Kidney (tissue), 14 donors: ENCODE measurements around the gene MRO. TPM values are rescaled to one million over a fixed set of nuclear protein-coding genes. Genes with fewer than 3 reads are reported as not detected.

Experiments used
- DNase-seq, 5 donors: peaks; one replicate each; pipeline ENCODE4 v3.0.0-alpha.2; 2013 to 2020
- FAIRE-seq: peaks from 2 replicates; lab custom pipeline; 2012; peaks lifted over from hg19 to GRCh38; lab: Jason Lieb, UNC
- H3K27ac ChIP-seq, 2 donors: one replicate each; pipeline ENCODE4 v1.7.0; 2013; ENCODE audit warnings: low read depth in 2 of 2, low read length in 2 of 2, inconsistent platforms in 1 of 2
- H3K27me3 ChIP-seq: one replicate; pipeline ENCODE4 v1.7.1; 2013; ENCODE audit warnings: low read length, inconsistent platforms; ENCODE audit not compliant: control insufficient read depth, insufficient read depth
- H3K36me3 ChIP-seq, 3 donors: one replicate each; pipeline versions ENCODE4 v1.7.0 to v1.7.1; 2013; ENCODE audit warnings: low read length in 3 of 3, control low read depth in 1 of 3, inconsistent platforms in 1 of 3; ENCODE audit not compliant: insufficient read depth in 3 of 3, control insufficient read depth in 2 of 3
- H3K4me1 ChIP-seq, 3 donors: one replicate each; pipeline versions ENCODE4 v1.7.0 to v1.7.1; 2013; ENCODE audit warnings: low read length in 3 of 3, inconsistent platforms in 1 of 3, low read depth in 1 of 3; ENCODE audit not compliant: control insufficient read depth in 2 of 3, insufficient read depth in 2 of 3
- H3K4me3 ChIP-seq, 3 donors: one replicate each; pipeline versions ENCODE4 v1.7.0 to v1.8.1; 2013; ENCODE audit warnings: low read length in 3 of 3, control low read depth in 1 of 3, inconsistent platforms in 1 of 3
- H3K9ac ChIP-seq, 3 donors: one replicate each; pipeline versions ENCODE4 v1.7.0 to v1.7.1; 2013; ENCODE audit warnings: low read length in 3 of 3, control low read depth in 1 of 3, inconsistent platforms in 1 of 3
- H3K9me3 ChIP-seq, 3 donors: one replicate each; pipeline versions ENCODE4 v1.7.0 to v1.7.1; 2013; ENCODE audit warnings: low read length in 3 of 3, control low read depth in 1 of 3, inconsistent platforms in 1 of 3; ENCODE audit not compliant: control insufficient read depth in 2 of 3, insufficient read depth in 1 of 3
- CTCF ChIP-seq: IDR thresholded peaks from 3 replicates; pipeline ENCODE4 v1.5.1; 2012; ENCODE audit warnings: mild to moderate bottlenecking, moderate library complexity, borderline replicate concordance; ENCODE audit not compliant: insufficient read depth; ENCODE audit errors: extremely low read depth
- intact Hi-C: fragments of 100-400 bp; cut with DNase I; formaldehyde crosslinking; loops from one replicate; pipeline ENCODE4 v1.11.1; 2022
- polyA plus RNA-seq: library from polyadenylated mRNA; stranded (reverse); fragments of 350-450 nt; fragmentation: Illumina TruSeq; extraction: RNeasy Lipid Tissue Mini Kit (QIAGEN cat#74804); gene quantifications from one replicate; pipeline ENCODE4 v1.2.3, GENCODE V29; 2014; ENCODE audit warnings: low read depth, low replicate concordance; ENCODE audit not compliant: insufficient read depth
- total RNA-seq: library from RNA; stranded (reverse); fragmentation: NEBNext Ultra II Directional; extraction: Animal tissue kit (Norgen Biotek cat#: 25700); gene quantifications from one replicate; pipeline ENCODE4 v1.2.1, GENCODE V29; 2021
- donor health status: control.
- donor health status: control.
- donor health status: control.
- donor health status: control.
- donor health status: control.
- donor health status: DM: yes; HTN: yes; CAD: no.
- donor health status: Normal renal cell carcinoma (clear cell type).

Gene MRO
- total and polyA plus RNA-seq, 2 donors from 2014 or later: 2.9 to 6.9 TPM

- no peak for TF ChIP-seq CTCF
Measured at GRCh38 chr18:50863840-50864375, 44.1 kb upstream of the MRO start.

GRCh38 chr18:50862401-50862800, 42.6 kb upstream of the MRO start:
- intact Hi-C loops: no loop called here
- DNase-seq: no peak
- H3K36me3 ChIP-seq: no peaks in the 10 kb centered on the region
- TF ChIP-seq CTCF: no peak
- no peak overlapping the region for H3K27ac ChIP-seq
- no peak overlapping the region for H3K4me3 ChIP-seq
- H3K9me3 ChIP-seq: no peaks in the 10 kb centered on the region
- H3K4me1 ChIP-seq: peaks cover 0 to 5% (median 0%) of the 10 kb centered on the region in 3 donors
- no peak for FAIRE-seq
- H3K9ac ChIP-seq: no peak overlapping the region
- H3K27me3 ChIP-seq: no peaks in the 10 kb centered on the region

More at GRCh38 chr18:50863840-50864375, 44.1 kb upstream of the MRO start:
- Histone ChIP-seq H3K9ac (no peak overlapping the region), H3K27ac (no peak overlapping the region), H3K27me3 (no peaks in the 10 kb centered on the region), H3K9me3 (no peaks in the 10 kb centered on the region), H3K4me1 (peaks cover 0 to 5% (median 0%) of the 10 kb centered on the region in 3 donors), H3K36me3 (no peaks in the 10 kb centered on the region), H3K4me3 (no peak overlapping the region)
- FAIRE-seq: no peak
- intact Hi-C loops: no loop called here
- no peak for DNase-seq

- no peak for FAIRE-seq
- Histone ChIP-seq H3K27ac (no peak overlapping the region), H3K9me3 (no peaks in the 10 kb centered on the region), H3K27me3 (no peaks in the 10 kb centered on the region), H3K9ac (no peak overlapping the region), H3K4me1 (peaks cover 0 to 5% (median 0%) of the 10 kb centered on the region in 3 donors), H3K4me3 (no peak overlapping the region), H3K36me3 (no peaks in the 10 kb centered on the region)
- DNase-seq: no peak
- no peak for TF ChIP-seq CTCF
- intact Hi-C loops: no loop called here
Measured at GRCh38 chr18:50861617-50862016, 41.8 kb upstream of the MRO start.
